ENCODE measurements around the gene INSM2.

GRCh38 chr14:35578135-35578534 lies 44.2 kb downstream of the INSM2 start:
- TF ChIP-seq CTCF (conservative IDR thresholded peaks at IDR 0.05; ENCODE audit: low read length) (no peak), EZH2phosphoT487 (IDR thresholded peaks at IDR 0.05; ENCODE audit: borderline replicate concordance, low read depth, low read length) (no peak)

Data from OCI-LY7 (cell line).